PC-9 (cell line): ENCODE results near the gene KLHL17. TPM values are rescaled to one million over a fixed set of nuclear protein-coding genes. Genes with fewer than 3 reads are reported as not detected.

Experiments
- BruUV-seq: library from RNA; stranded (reverse); fragments of 400-500 nt; replicated peaks from 2 replicates; lab custom pipeline; 2021; lab: Mats Ljungman, UMichigan
- CTCF ChIA-PET: fragments of 300-600 bp; sonication (Branson Sonifier 250); formaldehyde crosslinking; loops from one replicate; lab custom pipeline; 2022; ENCODE audit warnings: antibody characterized with exemption; lab: Charles Lee
- POLR2A ChIA-PET: fragments of 300-600 bp; sonication (Branson Sonifier 250); formaldehyde crosslinking; loops from one replicate; lab custom pipeline; 2022; ENCODE audit warnings: antibody characterized with exemption; ENCODE audit not compliant: unreplicated experiment; lab: Charles Lee
- DNase-seq, 2 experiments: peaks; one replicate each; pipeline versions ENCODE4 v3.0.0 to v3.0.0-alpha.2; 2015 to 2022; ENCODE audit warnings: mixed read lengths in 1 of 2
- H2AFZ ChIP-seq: fragments of 200-600 bp; sonication (generic); 2 replicates; pipeline ENCODE4 v1.8.1; 2017; ENCODE audit warnings: antibody characterized with exemption
- H3F3A ChIP-seq: fragments of 200-600 bp; sonication (generic); 2 replicates; pipeline ENCODE4 v1.8.1; 2017; ENCODE audit warnings: antibody characterized with exemption, mild to moderate bottlenecking, low read depth; ENCODE audit not compliant: insufficient read depth
- H3K27ac ChIP-seq: fragments of 200-600 bp; sonication (generic); 2 replicates; pipeline ENCODE4 v1.6.1; 2016; ENCODE audit warnings: mixed run types
- H3K27me3 ChIP-seq: fragments of 200-600 bp; sonication (generic); 2 replicates; pipeline ENCODE4 v1.6.1; 2016; ENCODE audit warnings: low read depth, mixed run types; ENCODE audit not compliant: insufficient read depth
- H3K36me3 ChIP-seq: fragments of 200-600 bp; sonication (generic); 2 replicates; pipeline ENCODE4 v1.6.1; 2016; ENCODE audit warnings: low read depth, mixed run types
- H3K4me1 ChIP-seq: fragments of 200-600 bp; sonication (generic); replicated peaks from 2 replicates; pipeline ENCODE4 v1.6.1; 2016; ENCODE audit warnings: mixed run types; ENCODE audit not compliant: insufficient read depth
- H3K4me2 ChIP-seq: fragments of 200-600 bp; sonication (generic); 2 replicates; pipeline ENCODE4 v1.6.1; 2017; ENCODE audit warnings: mixed run types
- H3K4me3 ChIP-seq: fragments of 200-600 bp; sonication (generic); 2 replicates; pipeline ENCODE4 v1.6.1; 2016; ENCODE audit warnings: mixed run types
- H3K79me2 ChIP-seq: fragments of 200-600 bp; sonication (generic); 2 replicates; pipeline ENCODE4 v1.6.1; 2017; ENCODE audit warnings: low read depth, mixed run types
- H3K9me2 ChIP-seq: fragments of 200-600 bp; sonication (generic); 2 replicates; pipeline ENCODE4 v1.8.1; 2017; ENCODE audit warnings: mild to moderate bottlenecking; ENCODE audit not compliant: insufficient read depth
- H3K9me3 ChIP-seq: fragments of 200-600 bp; sonication (generic); 2 replicates; pipeline ENCODE4 v1.8.1; 2016; ENCODE audit warnings: low read depth; ENCODE audit not compliant: insufficient read depth
- H4K20me1 ChIP-seq: fragments of 200-600 bp; sonication (generic); 2 replicates; pipeline ENCODE4 v1.8.1; 2017; ENCODE audit not compliant: insufficient read depth
- EZH2 ChIP-seq: fragments of 200-600 bp; sonication (generic); IDR thresholded peaks from 2 replicates; pipeline ENCODE4 v1.8.0; 2017; ENCODE audit warnings: antibody characterized with exemption, low read depth
- intact Hi-C: fragments of 100-400 bp; cut with micrococcal nuclease; formaldehyde crosslinking; loops from one replicate; pipeline ENCODE4 v1.10.0; 2022; ENCODE audit not compliant: unreplicated experiment
- total RNA-seq: library from RNA; stranded (reverse); gene quantifications from 2 replicates; pipeline ENCODE4 v1.2.3, GENCODE V29; 2021
- TF ChIP-seq, protein P1 (sequence below): fragments of 200-600 bp; sonication (generic); conservative IDR thresholded peaks from 2 replicates; pipeline ENCODE4 v1.6.1; 2017; ENCODE audit warnings: mixed run types, antibody characterized with exemption, mild to moderate bottlenecking, moderate library complexity

KLHL17 gene
- total RNA-seq, 1 experiment from 2014 or later: 22.7 TPM

DNA sequence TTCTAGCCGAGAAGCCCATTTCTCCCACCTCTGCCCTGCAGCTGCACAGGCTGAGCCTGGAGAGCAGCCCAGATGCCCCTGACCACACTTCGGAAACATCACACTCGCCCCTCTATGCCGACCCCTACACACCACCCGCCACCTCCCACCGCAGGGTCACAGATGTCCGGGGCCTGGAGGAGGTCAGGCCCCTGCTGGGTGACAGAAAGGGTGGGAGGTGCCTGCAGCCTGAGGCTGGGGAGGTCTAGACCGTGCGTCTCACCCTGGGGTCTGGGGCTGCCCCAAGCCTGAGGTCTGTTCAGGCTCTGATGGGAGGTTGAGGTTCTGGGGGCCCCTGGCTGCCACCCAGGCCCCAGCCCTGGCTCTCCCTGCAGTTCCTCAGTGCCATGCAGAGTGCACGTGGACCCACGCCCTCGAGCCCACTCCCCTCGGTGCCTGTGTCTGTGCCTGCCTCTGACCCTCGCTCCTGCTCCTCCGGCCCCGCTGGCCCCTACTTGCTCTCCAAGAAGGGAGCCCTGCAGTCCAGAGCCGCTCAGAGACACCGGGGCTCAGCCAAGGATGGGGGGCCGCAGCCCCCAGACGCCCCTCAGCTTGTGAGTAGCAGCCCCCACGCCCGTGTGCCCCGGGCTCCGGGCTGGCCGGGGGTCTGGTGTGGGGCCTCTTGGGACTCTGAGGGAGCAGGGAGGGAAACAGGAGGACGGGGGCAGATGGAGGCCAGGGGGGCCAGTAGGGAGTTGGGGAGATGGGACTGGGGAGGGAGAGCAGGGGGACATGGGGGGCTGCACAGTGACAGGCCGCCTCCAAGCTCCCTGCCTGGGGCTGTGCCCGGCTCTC, 13.3 kb downstream of the KLHL17 start:
- CTCF ChIA-PET: no interaction called here
- no peak overlapping the region for H3K27ac ChIP-seq

GRCh38 chr1:974293-974640, 13.9 kb downstream of the KLHL17 start:
- H3K79me2 ChIP-seq: no peaks in the 10 kb centered on the region
- ChIA-PET CTCF (no interaction called here), POLR2A (no interaction called here)
- no peaks in the 10 kb centered on the region for H4K20me1 ChIP-seq
- intact Hi-C loops: no loop called here
- no peak overlapping the region for H3K4me2 ChIP-seq
- TF ChIP-seq, protein P1, sequence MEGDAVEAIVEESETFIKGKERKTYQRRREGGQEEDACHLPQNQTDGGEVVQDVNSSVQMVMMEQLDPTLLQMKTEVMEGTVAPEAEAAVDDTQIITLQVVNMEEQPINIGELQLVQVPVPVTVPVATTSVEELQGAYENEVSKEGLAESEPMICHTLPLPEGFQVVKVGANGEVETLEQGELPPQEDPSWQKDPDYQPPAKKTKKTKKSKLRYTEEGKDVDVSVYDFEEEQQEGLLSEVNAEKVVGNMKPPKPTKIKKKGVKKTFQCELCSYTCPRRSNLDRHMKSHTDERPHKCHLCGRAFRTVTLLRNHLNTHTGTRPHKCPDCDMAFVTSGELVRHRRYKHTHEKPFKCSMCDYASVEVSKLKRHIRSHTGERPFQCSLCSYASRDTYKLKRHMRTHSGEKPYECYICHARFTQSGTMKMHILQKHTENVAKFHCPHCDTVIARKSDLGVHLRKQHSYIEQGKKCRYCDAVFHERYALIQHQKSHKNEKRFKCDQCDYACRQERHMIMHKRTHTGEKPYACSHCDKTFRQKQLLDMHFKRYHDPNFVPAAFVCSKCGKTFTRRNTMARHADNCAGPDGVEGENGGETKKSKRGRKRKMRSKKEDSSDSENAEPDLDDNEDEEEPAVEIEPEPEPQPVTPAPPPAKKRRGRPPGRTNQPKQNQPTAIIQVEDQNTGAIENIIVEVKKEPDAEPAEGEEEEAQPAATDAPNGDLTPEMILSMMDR: no peak
- no peaks in the 10 kb centered on the region for H3K9me3 ChIP-seq
- DNase-seq: no peak
- no TSS peak for BruUV-seq
- no peaks in the 10 kb centered on the region for H3K36me3 ChIP-seq
- no peaks in the 10 kb centered on the region for H3K9me2 ChIP-seq
- no peak overlapping the region for H3K4me3 ChIP-seq
- peaks cover 13% of the 10 kb centered on the region for H3K4me1 ChIP-seq
- H3F3A ChIP-seq: peaks cover 34% of the 10 kb centered on the region
- no peak overlapping the region for H2AFZ ChIP-seq
- H3K27ac ChIP-seq: no peak overlapping the region
- no peaks in the 10 kb centered on the region for H3K27me3 ChIP-seq

More for the DNA sequence above, 13.3 kb downstream of the KLHL17 start:
- Histone ChIP-seq H2AFZ (no peak overlapping the region), H3K27me3 (no peaks in the 10 kb centered on the region), H3F3A (peaks cover 34% of the 10 kb centered on the region), H3K9me3 (no peaks in the 10 kb centered on the region), H3K4me2 (no peak overlapping the region), H3K79me2 (no peaks in the 10 kb centered on the region), H3K4me3 (no peak overlapping the region), H3K4me1 (peaks cover 13% of the 10 kb centered on the region), H4K20me1 (no peaks in the 10 kb centered on the region), H3K36me3 (no peaks in the 10 kb centered on the region), H3K9me2 (no peaks in the 10 kb centered on the region)
- BruUV-seq: no TSS peak
- no peak for TF ChIP-seq EZH2
- TF ChIP-seq, protein P1: no peak
- POLR2A ChIA-PET: no interaction called here
- intact Hi-C loops: no loop called here
- DNase-seq: no peak

GRCh38 chr1:974687-975328, 14.4 kb downstream of the KLHL17 start:
- Histone ChIP-seq H3K27me3 (no peaks in the 10 kb centered on the region), H2AFZ (no peak overlapping the region), H3K4me3 (no peak overlapping the region; the same call in 1 of the 2 replicates), H3K36me3 (no peaks in the 10 kb centered on the region), H3F3A (peaks cover 33% of the 10 kb centered on the region), H4K20me1 (no peaks in the 10 kb centered on the region), H3K9me3 (no peaks in the 10 kb centered on the region), H3K4me2 (peak overlapping the region; percentile 99; the same call in 1 of the 2 replicates), H3K9me2 (no peaks in the 10 kb centered on the region), H3K27ac (no peak overlapping the region), H3K79me2 (no peaks in the 10 kb centered on the region), H3K4me1 (peaks cover 13% of the 10 kb centered on the region)
- no TSS peak for BruUV-seq
- intact Hi-C loops: no loop called here
- no peak for DNase-seq
- ChIA-PET POLR2A (no interaction called here), CTCF (no interaction called here)
- no peak for TF ChIP-seq EZH2
- TF ChIP-seq, protein P1: no peak
